Activated CD4-positive, alpha-beta T cell treated with anti-CD3 and anti-CD28 coated beads, Interleukin-2, Interleukin-4, amounts not matched to agents 100 ng/mL and 50 ng/mL, durations not matched to agents 16 hours and 8 hours (primary cell): ENCODE data around the gene JADE3.

Experiments
- DNase-seq: peaks from one replicate; pipeline ENCODE4 v3.0.0-alpha.2; 2020; ENCODE audit warnings: low spot score

The JADE3 gene

DNA sequence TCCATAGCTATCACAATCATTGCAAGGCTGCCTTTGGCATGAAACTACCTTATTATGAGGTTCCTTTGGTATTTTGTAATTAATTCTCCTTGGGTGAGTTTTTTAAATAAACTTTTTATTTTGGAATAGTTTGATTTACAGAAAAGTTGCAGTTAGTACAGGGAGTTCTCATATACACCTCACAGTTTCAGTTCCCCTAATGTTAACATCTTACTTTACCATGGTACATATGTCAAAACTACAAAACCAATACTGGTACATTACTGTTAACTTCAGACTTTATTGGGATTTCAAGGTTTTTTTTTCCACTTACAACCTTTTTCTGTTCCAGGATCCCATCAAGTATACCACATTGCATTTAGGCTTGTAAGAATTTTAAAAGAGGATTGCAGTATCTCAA is 114.0 kb downstream of the JADE3 start:
- DNase-seq = no peak

DNA sequence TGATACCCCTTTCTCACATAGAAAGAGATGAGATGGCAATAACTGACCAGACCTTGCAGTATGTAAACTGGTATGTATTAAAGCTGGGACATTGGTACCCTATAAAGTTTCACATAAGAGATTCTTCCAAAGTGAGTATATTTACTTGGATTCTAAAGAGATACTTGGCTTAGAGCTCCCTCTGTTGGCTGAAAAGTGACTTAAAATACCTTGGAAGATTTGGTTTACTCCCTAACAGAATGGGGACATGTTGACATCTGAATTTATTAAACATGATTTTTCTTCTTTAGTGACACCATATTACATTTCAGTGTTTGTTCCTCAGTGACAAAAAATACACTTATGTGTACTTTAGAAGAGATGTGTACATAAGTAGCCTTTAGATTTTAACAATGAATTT is 118.1 kb downstream of the JADE3 start:
- DNase-seq = peak; percentile 49

DNA sequence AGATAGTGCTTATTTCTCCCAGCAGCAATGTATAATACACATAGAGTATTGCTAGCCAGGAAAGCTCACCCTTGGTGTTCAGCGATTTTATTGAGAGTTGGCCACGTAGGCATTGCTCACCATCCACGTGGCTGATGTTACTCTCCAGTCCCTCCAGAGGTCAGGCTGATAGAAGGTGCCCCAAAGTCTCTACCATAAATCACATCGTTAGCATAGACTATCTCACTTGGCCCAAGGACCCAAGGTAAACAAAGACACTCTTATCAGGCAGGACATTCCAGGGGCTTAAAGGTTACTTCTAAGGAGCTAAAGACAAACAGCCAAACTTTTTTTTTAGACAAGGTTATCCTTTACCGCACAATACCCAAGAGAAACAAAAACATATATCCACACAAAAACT is 135.8 kb downstream of the JADE3 start:
- DNase-seq = no peak

DNA sequence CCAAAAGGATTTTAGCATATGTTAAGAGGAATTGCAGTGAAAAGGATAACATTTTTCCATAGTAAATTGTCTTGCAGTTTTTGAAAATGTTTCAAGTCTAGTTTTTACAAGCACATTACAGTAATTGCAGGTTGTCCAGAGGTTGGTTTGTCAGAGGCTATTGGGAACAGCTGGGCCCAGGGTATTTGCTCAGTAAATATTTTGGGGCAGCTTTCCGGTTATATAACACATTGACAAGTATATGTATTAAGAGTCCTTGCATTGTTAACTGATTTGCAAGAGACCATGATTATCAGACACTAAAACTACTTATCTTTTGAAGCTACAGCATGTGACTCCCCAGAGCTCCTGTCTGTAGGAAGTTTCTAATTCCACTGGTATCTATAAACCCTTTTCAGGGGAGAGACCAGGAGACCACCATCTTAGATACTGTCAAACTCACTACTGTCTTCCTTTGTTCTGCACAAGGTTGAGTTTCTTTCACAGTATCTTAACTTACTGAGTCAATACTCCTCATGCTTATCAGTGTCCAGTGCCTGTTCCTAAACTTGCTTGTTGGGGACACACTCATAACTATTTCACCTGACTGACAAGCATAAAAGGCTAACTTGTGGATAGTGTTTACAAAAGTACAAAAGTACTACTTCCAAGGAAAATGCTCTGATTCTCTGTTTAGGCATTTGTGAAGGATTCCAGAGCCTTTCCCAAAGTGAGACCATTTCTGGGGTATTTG is 147.1 kb downstream of the JADE3 start:
- no peak for DNase-seq

DNA sequence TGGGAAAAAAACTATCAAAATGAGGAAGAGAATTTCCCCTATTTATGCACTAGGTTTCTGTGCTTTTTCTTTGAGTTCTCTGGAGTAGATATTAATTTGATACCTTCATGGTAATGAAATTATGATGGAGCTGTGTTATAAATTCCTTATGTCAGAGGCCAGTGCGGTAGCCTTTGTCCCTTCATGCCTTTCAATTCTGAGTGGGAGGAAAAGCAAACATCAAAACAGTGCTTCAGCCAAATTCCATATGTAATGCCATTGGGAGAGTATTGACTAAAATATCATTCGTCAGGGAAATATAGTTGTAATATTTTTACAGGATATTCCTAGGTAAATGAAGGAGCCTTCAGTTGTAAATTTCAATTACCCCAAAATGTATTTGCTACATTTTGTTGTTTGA is 148.5 kb downstream of the JADE3 start:
- DNase-seq = no peak

DNA sequence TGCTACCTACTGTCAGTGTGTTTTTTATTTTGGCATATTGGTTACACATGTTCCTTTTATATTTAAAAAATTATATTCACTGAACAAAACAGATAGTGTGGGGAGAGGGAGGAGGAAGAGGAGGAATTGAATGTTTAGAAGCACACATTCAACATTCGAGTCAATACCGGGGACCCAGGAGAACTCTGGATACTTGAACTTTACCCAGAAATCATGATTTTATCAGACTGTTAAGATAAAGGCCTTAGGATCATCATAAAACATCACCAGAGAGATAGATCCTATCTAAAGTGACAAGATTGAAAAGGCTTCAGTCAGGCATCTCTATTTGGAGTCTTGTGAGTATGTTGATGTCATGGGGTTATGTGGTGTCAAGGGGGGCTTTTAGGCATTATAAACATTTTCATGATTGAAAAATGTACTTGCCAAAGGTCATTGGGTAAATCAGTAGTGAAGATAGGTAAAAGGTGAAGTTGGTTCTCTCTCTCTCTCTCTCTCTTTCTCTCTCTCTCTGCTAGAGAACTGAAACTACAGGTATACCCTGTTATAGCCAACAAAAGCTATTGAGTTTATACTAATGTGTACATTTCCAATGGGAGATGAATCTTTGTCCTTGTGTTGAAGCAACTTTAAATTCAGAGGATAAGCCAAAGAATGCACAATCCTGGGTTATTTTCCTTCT is 149.2 kb downstream of the JADE3 start:
- DNase-seq = no peak

DNA sequence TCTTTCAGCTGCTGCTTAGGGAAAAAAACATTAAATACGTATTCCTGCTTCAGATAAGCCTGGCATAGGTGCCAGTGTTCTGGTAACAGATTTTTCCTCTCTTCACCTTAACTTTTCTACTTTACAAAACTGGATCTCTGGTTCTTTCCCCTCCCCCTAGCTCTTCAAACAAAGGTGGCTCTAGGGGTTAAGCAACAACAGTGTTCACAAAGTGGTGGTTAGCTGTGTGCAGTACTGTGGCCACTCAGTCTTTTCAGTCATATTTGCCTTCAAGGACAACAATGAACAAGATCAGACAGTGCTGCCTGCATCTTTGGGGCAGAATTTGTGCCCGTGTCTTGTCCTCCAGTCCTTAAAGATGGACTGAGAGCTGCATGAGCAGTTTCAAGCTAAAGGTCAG is 151.0 kb downstream of the JADE3 start:
- no peak for DNase-seq

DNA sequence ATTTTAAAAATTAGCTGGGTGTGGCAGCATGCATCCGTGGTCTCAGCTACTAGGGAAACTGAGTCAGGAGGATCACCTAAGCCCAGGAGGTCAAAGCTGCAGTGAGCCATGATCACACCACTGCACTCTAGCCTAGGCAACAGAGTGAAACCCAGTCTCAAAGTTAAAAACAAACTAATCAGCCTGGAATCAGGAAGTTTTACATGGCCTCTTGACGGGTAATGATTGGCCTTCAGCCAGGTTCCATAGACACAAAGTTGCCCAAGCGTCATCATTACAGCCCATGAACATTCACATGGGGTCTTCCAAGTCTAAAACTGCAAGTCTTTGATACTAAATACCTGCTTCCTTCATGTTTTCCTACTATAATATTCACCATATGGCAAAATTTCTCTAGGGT is 156.0 kb downstream of the JADE3 start:
- no peak for DNase-seq

DNA sequence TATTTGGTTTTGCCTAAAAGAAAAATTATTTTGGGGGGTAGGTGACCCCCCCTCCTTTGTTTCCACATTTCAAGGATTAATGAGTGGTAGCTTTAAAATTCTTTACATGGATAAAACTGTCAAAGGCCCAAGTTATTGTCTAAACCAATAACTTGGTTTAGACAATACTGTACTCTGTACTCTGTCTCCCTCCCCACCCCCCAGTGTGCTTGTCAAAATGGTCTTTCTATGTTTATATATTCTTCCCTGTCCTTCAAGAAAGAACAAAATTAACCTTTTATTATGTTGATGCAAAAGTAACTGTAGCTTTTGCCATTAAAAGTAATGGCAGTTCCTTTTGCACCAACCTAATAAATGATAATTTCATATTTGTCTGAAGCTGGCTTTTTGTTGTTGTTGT is 156.5 kb downstream of the JADE3 start:
- no peak for DNase-seq

DNA sequence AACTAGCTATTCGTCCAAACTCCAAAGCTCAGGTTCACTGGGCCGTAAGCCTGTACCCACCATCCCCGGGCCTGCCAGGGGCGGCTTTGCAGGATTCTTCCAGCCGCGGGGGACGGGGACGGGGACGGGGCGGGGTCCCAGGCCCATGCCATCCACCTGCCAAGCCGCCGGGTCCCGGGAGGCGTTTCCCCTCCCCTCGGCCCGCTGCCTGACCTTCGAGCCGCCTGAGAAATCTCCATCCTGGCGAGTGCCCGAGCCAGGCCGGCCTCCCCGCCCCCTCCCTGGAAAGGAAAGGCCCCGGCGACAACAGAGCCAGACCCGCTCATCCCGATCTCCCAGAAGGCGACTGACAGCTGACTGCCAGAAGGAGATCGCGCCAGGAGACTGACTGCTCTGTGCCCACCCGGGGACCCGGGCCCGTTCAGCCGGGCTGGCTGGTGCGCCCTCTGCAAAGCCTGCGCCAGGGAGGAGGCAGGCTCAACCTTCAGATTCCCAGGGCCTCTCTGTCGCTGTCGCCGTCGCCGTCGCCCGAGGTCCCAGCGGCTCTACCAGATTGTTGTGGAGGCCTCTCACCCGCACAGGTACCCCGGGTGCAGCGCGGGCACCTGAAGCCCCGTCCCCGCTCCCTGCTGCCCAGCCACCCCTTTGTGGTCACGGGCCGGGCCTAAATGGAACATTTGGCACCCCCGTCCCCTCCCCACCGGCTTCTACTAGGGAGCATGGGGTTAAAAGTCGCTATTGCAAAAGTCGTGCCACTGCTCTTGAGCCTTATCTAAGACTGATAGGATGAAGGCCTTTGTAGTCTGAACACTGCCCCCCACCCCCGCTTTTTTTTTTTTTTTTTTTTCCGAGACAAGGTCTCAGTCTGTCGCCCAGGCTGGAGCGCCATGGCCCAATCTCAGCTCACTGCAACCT is 166.2 kb downstream of the JADE3 start, which contains the start of gene RGN:
RGN (plus strand) TSS at position 315 of the 915 bp plus-strand sequence. CDS start 2,702 bp downstream, outside the sequence.
- DNase-seq = no peak

DNA sequence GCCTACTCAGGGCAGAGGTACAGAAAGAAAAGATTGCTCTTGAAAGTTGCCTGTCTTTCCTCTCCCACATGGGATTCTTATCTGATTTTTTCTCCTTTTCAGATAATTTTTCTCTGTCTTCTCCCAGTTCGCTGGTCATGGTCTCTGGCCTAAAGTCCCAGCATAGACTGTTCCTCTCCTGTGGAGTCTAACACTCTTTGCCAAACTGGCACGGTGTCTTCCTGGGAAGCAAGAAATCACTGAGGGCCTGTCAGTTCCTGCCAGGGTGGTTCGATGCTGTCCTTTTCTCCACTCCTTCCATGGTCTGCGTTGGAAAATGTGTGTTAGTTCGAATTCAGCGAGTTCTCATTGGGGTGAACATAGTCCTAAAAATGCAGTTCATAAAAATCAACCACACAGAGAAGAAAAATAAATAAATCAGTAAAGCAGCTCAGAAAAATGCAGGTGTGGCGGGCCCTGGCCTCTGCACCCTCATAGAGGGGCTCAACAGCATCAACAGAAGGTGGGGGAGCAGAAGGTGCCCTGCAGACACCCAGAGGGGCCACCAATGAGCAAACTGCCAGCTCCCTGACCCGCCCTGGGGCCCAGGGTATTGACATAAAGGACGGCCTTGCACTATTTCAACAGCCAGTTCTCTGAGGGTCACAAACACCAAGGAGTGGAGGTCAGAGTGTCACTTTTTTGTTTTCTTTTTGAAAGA is 168.1 kb downstream of the JADE3 start:
- no peak for DNase-seq

DNA sequence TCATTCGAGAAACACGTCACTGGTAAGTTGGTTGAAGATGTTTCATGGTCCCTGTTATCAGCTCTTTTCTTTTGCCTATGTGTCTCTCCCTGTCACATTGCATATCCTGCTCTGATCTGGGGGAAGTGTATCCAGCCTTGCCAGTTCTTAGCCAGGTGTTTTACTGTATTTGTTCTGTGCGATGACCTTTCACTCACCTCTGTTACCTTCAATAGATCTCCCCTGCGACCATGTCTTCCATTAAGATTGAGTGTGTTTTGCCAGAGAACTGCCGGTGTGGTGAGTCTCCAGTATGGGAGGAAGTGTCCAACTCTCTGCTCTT is 168.7 kb downstream of the JADE3 start:
- DNase-seq = no peak

DNA sequence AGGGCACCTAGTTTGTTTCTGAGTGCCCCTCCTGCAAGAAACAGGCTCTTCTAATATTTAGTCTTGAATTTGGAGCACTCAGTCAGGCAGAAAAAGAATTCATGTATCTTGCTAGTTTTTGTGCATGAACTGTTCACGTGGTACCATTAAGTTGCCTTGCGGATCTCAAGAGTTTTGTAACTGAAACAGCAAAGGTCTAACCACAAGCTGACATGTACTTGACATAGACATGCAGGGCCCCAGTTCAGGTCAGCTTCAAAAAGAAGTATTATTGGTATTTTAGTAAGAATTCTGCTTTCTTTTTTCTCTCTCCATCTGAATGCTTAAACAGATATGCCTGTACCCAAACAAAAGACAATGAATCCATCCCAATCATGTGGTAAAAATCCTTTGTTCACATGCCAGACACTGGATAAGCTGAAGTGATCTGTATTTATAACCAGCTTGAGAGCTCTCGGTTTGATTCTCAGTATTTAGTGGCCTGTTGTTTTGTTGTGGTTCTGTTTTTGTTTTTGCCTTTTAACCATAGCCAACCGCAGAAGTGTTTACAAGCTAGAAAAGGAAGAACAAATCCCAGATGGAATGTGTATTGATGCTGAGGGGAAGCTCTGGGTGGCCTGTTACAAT is 179.0 kb downstream of the JADE3 start:
- DNase-seq = no peak

DNA sequence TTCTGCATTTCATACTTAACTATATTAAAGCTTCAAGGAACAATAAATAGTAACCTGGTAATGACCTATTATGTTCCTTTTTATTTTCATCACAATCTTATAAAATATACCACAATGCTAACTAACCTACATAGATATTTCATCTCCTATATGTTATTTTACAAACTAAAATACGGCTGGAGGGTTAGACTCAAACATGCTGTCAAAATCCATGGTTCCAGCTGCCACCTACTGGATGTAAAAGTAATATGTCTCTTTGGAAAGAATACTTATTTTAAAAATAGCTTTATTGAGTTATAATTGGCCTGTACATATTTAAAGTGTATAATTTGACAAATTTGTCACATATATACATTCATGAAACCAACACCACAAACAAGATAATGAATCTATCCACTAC is 181.0 kb downstream of the JADE3 start:
- peak; percentile 21 for DNase-seq

DNA sequence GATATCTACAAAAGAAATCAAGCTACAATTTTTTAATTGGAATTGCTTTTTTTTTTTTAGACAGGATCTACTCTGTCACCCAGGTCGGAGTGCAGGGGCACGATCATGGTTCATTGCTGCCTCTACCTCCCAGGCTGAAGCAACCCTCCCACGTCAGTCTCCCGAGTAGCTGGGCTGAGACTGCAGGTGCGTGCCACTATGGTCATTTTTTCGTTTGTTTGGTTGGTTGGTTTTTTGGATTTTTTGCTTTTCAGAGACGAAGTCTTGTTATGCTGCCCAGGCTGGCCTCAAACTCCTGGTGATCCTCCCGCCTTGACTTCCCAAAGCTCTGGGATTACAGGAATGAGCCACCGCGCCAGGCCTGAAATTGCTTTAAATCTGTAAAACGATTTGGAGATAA is 181.6 kb downstream of the JADE3 start:
- DNase-seq = no peak

DNA sequence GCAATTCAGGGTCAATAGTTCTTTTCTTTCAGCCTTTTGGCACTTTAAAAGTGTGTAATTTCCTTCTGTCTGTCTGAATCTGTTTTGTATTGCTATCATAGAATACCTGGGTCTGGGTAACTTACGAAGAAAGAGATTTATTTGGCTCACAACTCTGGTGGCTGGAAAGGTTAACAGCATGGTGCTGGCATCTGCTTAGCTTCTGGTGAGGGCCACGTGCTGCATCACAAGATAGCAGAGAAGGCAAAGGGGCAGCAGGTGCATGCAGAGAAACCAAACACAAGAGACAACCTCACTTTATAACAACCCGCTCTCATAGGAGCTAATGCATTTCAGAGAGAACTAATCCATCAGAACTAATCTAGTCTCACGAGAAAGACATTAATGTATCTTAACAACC is 184.8 kb downstream of the JADE3 start:
- no peak for DNase-seq

DNA sequence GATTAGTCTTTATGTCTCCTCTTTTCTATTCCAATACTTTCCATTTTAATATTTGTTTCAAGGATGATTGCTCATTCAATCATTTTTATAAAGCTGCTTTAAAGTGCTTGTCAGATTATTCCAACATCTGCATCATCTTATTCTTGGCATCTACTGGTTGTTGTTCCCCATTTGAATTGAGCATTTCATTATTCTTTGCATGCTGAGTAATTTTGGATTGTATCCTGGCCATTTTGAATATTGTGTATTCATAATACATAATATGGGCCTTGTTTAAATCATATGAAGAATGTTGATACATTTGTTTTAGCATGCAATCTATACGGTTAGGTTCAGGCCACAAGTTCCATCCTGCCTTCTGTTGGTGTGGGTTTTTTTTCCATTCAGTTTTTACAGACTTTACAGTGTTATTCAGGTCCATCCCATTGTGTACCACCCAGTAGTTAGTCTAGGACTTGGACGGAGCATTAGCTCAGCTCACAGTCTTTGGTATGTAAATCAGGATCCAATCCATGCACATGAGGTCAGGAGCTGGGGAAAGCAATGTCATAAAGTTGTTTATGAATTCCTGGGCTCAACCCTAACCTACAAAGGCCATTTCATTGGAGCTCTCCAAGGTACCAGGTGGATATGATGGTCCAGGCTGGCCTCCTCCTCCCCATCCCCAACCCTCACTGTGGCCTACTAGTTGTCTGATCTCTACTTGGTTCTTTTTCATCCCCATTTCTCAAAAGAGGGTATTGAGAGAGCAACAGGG is 186.3 kb downstream of the JADE3 start:
- no peak for DNase-seq

DNA sequence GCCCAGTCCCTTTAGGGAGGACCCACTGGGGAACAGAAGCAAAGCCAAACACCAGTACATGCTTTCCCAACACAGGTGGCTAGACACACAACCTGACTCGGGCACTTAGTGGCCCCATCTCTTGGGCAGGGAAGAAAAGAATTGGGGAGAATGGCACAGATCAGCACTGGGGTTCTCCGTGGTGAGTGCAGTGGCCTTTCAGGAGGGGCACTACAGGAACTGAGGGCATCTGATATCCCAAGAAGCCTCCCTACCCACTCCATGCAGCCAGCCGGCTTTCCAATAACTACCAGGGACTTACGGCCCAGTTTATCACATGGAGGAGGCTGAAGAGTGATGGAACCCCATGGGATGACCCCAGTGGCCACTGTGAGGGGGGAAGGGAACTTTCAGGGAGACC is 189.0 kb downstream of the JADE3 start:
- DNase-seq = no peak
